GM12872 (cell line): ENCODE measurements around the gene SERPINF2.

Source experiments
- TF ChIP-seq, protein P1 (sequence below): IDR thresholded peaks from 3 replicates; pipeline ENCODE4 v1.5.1; 2011; ENCODE audit warnings: low read depth, mild to moderate bottlenecking, low read length, moderate library complexity; ENCODE audit not compliant: insufficient read depth

SERPINF2 gene

DNA sequence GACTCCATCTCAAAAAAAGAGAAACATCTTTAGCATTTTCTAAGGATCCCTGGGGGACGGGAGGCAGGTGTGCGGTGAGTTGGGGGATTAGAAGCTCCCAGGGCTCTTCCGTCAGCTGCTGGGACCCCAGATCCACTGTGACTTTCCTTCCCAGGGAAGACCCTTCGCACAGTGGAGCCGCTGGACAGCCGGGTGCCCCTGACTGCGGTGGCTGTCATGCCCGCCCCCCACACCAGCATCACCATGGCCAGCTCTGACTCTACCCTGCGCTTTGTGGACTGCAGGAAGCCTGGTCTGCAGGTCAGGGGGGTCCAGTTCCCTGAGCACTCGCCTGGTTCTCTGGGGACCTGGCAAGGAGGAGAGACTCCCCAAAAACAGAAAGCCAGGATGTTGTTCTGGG lies 7.3 kb upstream of the SERPINF2 start:
- TF ChIP-seq, protein P1, sequence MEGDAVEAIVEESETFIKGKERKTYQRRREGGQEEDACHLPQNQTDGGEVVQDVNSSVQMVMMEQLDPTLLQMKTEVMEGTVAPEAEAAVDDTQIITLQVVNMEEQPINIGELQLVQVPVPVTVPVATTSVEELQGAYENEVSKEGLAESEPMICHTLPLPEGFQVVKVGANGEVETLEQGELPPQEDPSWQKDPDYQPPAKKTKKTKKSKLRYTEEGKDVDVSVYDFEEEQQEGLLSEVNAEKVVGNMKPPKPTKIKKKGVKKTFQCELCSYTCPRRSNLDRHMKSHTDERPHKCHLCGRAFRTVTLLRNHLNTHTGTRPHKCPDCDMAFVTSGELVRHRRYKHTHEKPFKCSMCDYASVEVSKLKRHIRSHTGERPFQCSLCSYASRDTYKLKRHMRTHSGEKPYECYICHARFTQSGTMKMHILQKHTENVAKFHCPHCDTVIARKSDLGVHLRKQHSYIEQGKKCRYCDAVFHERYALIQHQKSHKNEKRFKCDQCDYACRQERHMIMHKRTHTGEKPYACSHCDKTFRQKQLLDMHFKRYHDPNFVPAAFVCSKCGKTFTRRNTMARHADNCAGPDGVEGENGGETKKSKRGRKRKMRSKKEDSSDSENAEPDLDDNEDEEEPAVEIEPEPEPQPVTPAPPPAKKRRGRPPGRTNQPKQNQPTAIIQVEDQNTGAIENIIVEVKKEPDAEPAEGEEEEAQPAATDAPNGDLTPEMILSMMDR, result no peak

GRCh38 chr17:1735834-1736347 lies 6.8 kb upstream of the SERPINF2 start:
- TF ChIP-seq, protein P1, result no peak

DNA sequence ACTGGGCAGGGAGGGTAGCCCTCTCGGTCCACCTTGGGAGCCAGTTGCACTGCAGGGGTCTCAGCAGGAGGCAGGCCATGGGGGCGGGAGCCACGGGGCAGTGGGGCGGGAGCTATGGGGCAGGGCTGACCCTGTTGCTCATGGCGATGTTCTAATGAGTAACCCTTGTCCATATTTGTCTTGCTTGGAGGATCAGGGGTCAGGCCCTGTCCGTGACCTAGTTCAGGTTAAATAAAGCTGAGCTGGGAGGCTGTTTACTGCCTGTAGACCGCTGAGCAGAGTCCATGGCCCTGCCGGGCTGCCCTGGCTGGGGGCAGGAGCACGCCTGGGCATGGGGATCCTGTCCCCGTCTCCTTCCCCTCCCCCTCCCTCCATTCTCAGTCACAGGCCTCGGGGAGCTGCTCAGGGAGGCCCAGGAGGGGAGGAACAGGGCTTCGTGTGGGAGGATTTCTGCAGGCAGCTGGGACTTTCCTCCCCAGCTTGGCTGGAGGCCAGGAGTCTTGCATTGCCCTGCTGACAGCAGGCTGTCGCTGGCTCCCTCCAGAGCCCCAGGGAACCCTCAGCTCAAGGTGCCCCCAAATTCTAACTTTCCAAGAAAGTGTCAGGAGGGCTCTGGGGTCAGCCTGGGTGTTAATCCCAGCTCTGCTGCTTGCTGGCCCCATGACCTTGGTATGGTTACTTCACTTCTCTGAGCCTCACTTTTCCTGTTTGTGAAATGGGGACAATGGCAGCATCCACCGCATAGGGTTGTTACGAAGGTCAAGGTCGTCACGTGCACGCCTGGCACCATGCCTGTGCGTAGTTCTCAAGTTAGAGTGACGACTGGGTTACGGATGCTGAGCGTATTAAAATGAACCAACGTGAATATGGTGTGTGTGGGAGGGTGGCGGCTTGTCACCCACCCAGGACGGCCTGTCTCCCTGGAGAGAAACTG lies 6.1 kb upstream of the SERPINF2 start:
- TF ChIP-seq, protein P1, result no peak

- TF ChIP-seq, protein P1, result no peak
Observed at GRCh38 chr17:1737531-1738291, 5.0 kb upstream of the SERPINF2 start.

DNA sequence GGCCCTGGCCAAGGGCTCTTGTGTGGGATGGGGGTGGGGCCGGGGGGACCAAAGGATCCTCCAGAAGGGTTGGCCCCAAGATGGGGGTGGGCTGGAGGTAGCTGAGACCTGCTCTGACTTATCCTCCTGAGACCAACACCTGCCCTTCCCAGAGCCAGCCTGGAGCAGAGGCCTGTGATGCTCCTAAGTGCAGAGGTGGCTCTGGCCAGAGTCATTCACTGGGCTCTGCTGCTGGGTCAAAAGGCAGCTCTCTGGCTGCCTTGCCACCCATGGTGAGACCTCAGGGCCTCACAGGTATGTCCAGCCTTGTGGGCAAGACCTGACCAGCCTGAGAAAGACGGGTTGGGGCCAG lies 393 bp downstream of the SERPINF2 start:
- TF ChIP-seq, protein P1, result no peak

GRCh38 chr17:1744551-1745512 lies 2.2 kb downstream of the SERPINF2 start:
- TF ChIP-seq, protein P1, result no peak
